Activated CD8-positive, alpha-beta T cell treated with anti-CD3 and anti-CD28 coated beads for 36 hours (primary cell): ENCODE measurements around the gene PAPOLB. TPM values are rescaled to one million over a fixed set of nuclear protein-coding genes. Genes with fewer than 3 reads are reported as not detected.

Source experiments
- ATAC-seq: fragments of 200-7000 bp; cut with Tn5 transposase; one replicate; pipeline ENCODE4 v1.10.0; 2021; ENCODE audit warnings: mild to moderate bottlenecking, moderate library complexity
- CTCF ChIA-PET: fragments of 350-600 bp; sonication (Branson Sonifier 250); formaldehyde crosslinking; loops from one replicate; lab custom pipeline; 2021; ENCODE audit warnings: antibody characterized with exemption; lab: Charles Lee
- POLR2A ChIA-PET: fragments of 350-600 bp; sonication (Branson Sonifier 250); formaldehyde crosslinking; loops from one replicate; lab custom pipeline; 2021; ENCODE audit warnings: antibody characterized with exemption; lab: Charles Lee
- DNase-seq: peaks from one replicate; pipeline ENCODE4 v3.0.0-alpha.2; 2020
- H3K27ac Mint-ChIP-seq: one replicate; pipeline ENCODE4 v1.8.0; 2021; ENCODE audit warnings: mild to moderate bottlenecking, mixed read lengths
- H3K27me3 Mint-ChIP-seq: one replicate; pipeline ENCODE4 v1.8.0; 2021; ENCODE audit warnings: mixed read lengths
- H3K36me3 Mint-ChIP-seq: one replicate; pipeline ENCODE4 v1.8.0; 2021; ENCODE audit warnings: low read depth, mixed read lengths
- H3K4me1 Mint-ChIP-seq: one replicate; pipeline ENCODE4 v1.8.0; 2021; ENCODE audit warnings: low read depth, mixed read lengths
- H3K4me3 Mint-ChIP-seq: one replicate; pipeline ENCODE4 v1.8.0; 2021; ENCODE audit warnings: mild to moderate bottlenecking, moderate library complexity, mixed read lengths
- H3K9me3 Mint-ChIP-seq: one replicate; pipeline ENCODE4 v1.8.0; 2021; ENCODE audit warnings: mixed read lengths
- intact Hi-C: fragments of 100-400 bp; cut with micrococcal nuclease; formaldehyde crosslinking; loops from one replicate; pipeline ENCODE4 v1.10.0; 2022
- total RNA-seq, 2 experiments: library from RNA; stranded (reverse); gene quantifications; one replicate each; pipeline ENCODE4 v1.2.3, GENCODE V29; 2021
- TF ChIP-seq, protein P1 (sequence below): fragments of 200-600 bp; IDR thresholded peaks from one replicate; pipeline ENCODE4 v1.8.0; 2022; ENCODE audit warnings: antibody characterized with exemption, mild to moderate bottlenecking

PAPOLB gene
- total RNA-seq, 2 experiments from 2014 or later, result not detected

- no peaks in the 10 kb centered on the region for H3K36me3 Mint-ChIP-seq
- ATAC-seq (no peak), DNase-seq (no peak)
- H3K9me3 Mint-ChIP-seq, result no peaks in the 10 kb centered on the region
- TF ChIP-seq, protein P1, sequence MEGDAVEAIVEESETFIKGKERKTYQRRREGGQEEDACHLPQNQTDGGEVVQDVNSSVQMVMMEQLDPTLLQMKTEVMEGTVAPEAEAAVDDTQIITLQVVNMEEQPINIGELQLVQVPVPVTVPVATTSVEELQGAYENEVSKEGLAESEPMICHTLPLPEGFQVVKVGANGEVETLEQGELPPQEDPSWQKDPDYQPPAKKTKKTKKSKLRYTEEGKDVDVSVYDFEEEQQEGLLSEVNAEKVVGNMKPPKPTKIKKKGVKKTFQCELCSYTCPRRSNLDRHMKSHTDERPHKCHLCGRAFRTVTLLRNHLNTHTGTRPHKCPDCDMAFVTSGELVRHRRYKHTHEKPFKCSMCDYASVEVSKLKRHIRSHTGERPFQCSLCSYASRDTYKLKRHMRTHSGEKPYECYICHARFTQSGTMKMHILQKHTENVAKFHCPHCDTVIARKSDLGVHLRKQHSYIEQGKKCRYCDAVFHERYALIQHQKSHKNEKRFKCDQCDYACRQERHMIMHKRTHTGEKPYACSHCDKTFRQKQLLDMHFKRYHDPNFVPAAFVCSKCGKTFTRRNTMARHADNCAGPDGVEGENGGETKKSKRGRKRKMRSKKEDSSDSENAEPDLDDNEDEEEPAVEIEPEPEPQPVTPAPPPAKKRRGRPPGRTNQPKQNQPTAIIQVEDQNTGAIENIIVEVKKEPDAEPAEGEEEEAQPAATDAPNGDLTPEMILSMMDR, result no peak
- no peak overlapping the region for H3K27ac Mint-ChIP-seq
- no peak overlapping the region for H3K4me3 Mint-ChIP-seq
- intact Hi-C loops, result loop anchor here (10.0 kb wide), 2 partner anchors 85 to 265 kb away; no protein-coding TSS in a partner anchor
- peaks cover 18% of the 10 kb centered on the region for H3K27me3 Mint-ChIP-seq
- ChIA-PET CTCF (interaction anchor here (1.1 kb wide), 1 partner anchor 32 kb away, joined by 3 read pairs; no protein-coding TSS in a partner anchor), POLR2A (no interaction called here)
- H3K4me1 Mint-ChIP-seq, result peaks cover 7% of the 10 kb centered on the region
Measured at GRCh38 chr7:4879396-4880081, 17.7 kb upstream of the PAPOLB start.

GRCh38 chr7:4878336-4879335, 16.8 kb upstream of the PAPOLB start:
- Mint-ChIP-seq H3K27ac (no peak overlapping the region), H3K4me1 (peaks cover 7% of the 10 kb centered on the region), H3K27me3 (peaks cover 18% of the 10 kb centered on the region), H3K9me3 (no peaks in the 10 kb centered on the region), H3K36me3 (no peaks in the 10 kb centered on the region), H3K4me3 (no peak overlapping the region)
- intact Hi-C loops, result no loop called here
- DNase-seq (no peak), ATAC-seq (no peak)
- POLR2A ChIA-PET, result no interaction called here
- CTCF ChIA-PET, result no interaction called here
- TF ChIP-seq, protein P1, result no peak

DNA sequence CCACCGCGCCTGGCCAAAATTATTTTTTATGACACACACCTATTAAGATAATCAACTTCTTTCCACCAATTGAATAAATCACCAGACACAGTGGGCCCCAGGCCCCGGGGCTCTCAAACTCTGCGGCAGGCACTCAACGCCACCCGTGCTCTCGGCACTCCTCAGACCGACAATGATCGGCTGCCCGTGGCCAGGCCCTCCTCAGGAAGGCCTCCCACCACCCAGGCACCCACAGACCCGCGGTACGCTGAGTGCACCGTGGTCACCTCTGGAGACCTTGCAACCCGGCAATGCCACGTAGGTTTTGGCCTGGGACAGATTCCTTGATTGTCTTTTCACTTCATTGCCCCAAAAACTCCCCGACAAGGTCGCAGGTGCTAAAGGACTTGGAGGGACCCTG, 14.8 kb upstream of the PAPOLB start:
- DNase-seq (no peak), ATAC-seq (no peak)
- intact Hi-C loops, result no loop called here
- no peak overlapping the region for H3K4me3 Mint-ChIP-seq
- TF ChIP-seq, protein P1, result no peak
- H3K36me3 Mint-ChIP-seq, result no peaks in the 10 kb centered on the region
- H3K9me3 Mint-ChIP-seq, result no peaks in the 10 kb centered on the region
- H3K27ac Mint-ChIP-seq, result no peak overlapping the region
- CTCF ChIA-PET, result no interaction called here
- H3K27me3 Mint-ChIP-seq, result peaks cover 15% of the 10 kb centered on the region
- POLR2A ChIA-PET, result no interaction called here
- no peaks in the 10 kb centered on the region for H3K4me1 Mint-ChIP-seq

- DNase-seq (no peak), ATAC-seq (no peak)
- Mint-ChIP-seq H3K27me3 (peaks cover 17% of the 10 kb centered on the region), H3K9me3 (no peaks in the 10 kb centered on the region), H3K27ac (no peak overlapping the region), H3K4me1 (peaks cover 3% of the 10 kb centered on the region), H3K4me3 (no peak overlapping the region), H3K36me3 (no peaks in the 10 kb centered on the region)
- ChIA-PET CTCF (no interaction called here), POLR2A (no interaction called here)
- intact Hi-C loops, result no loop called here
- TF ChIP-seq, protein P1, result no peak
Measured at GRCh38 chr7:4875391-4875790, 13.6 kb upstream of the PAPOLB start.
